Glomerular endothelial cell (primary cell): Measurements from ENCODE around the gene RBM19. TPM values are rescaled to one million over a fixed set of nuclear protein-coding genes. Genes with fewer than 3 reads are reported as not detected.

Source experiments
- DNase-seq: peaks from one replicate; pipeline ENCODE4 v3.0.0-alpha.2; 2011; ENCODE audit warnings: low read depth, low spot score; ENCODE audit errors: extremely low read depth
- total RNA-seq: library from RNA; depleted of rRNA; stranded (reverse); fragments of >200 nt; gene quantifications from 2 replicates; pipeline ENCODE4 v1.2.3, GENCODE V29; 2015

The RBM19 gene
- total RNA-seq, 1 donor from 2014 or later = 24.3 TPM

GRCh38 chr12:113889891-113890581 is 76.1 kb downstream of the RBM19 start:
- DNase-seq = no peak

DNA sequence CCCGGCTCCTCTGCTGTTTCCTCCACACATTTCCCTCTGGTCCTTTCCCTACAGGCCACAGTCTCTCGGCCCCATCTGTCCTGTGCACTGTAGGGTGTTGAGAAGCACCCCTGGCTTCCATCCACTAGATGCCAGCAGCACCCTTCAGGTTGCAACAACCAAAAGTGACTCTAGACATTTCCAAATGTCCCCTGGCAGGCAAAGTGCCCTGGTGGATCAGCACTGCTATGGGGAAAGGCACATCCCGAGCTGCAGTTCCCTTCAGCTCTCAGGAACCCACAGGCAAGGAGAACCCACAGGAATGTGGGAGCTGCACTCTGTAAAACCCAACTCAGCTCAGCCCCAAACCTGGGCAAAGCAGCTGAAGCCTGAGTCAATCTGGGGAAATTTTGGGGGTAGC is 77.0 kb downstream of the RBM19 start:
- DNase-seq = no peak

- no peak for DNase-seq
These were observed 77.7 kb downstream of the RBM19 start for GRCh38 chr12:113888435-113888834.

DNA sequence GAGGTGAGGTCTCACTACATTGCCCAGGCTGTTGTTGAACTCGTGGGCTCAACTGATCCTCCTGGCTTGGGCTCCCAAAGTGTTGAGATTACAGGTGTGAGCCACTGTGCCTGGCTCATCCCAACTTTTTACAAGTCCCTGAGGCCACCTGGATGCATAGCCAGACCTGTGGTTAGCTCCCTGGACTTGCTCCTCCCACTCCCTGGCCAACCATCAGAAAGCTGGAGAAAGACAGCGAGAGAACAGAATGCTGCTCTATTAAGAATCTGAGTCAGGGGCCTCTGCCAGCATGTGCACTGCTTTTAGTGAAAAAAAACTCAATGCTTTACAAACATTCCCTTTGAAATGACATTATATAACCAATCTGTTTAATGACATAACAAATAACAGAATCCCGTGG is 78.2 kb downstream of the RBM19 start:
- DNase-seq = no peak

GRCh38 chr12:113886721-113887120 is 79.4 kb downstream of the RBM19 start:
- no peak for DNase-seq

DNA sequence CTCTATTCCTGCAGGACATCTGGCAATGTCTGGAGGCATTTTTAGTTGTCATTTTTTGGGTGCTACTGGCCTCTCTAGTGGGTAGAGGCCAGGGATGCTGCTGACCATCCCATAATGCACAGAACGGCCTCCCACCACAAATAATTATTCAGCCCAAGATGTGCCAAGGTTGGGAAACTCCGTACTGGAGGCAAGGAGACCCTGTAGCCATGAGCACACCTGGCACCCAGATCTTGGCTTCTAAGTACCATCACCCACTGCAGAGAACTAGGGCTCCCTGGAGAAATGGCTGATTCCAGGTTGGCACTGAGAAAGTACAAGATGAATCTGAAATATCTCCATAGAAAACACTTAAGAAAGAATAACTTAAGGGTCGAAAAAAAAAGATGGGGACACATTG is 81.7 kb downstream of the RBM19 start:
- DNase-seq = no peak

DNA sequence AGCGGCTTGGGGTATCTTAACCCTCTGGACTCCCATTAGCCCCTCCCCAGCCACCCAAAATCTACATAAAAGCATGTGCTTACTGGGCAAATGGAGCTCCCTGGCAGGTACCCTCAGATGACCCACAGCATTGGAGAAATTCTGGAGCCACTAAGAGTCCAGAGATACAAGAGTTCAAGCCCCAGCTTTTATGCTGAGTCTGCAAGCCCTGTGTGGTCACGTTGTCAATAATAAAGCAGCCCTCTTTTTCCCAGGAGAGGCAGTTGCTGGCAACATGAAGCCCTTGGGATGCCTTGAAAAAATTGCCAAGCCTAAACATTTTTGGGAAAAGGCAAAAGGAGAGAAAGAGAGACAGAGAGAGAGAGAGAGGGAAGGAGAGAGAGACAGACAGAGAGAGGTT is 83.4 kb downstream of the RBM19 start:
- no peak for DNase-seq

- DNase-seq = no peak
These were observed 84.8 kb downstream of the RBM19 start for GRCh38 chr12:113880988-113881962.

- no peak for DNase-seq
These were observed 85.8 kb downstream of the RBM19 start for GRCh38 chr12:113880326-113880725.

DNA sequence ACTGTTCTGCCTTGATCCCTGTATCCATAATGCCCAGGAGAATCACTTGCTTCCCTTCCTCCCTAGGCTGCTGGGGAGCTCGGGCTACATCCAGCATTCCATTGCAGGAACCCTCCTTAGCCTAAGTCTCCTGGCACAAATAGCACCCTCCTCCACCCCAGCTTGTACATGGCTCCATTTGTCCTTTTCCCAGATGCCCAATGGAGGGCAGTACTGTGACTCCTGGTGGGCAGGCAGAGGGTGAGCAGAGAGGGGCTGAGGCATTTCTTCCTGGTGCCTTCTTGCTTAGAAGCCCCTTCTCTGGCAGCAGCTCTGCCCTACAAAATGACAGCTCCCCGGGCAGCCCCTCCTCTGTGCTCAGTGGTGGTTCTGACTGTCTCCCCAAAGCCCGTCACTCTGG is 86.5 kb downstream of the RBM19 start:
- no peak for DNase-seq

- no peak for DNase-seq
These were observed 88.5 kb downstream of the RBM19 start for GRCh38 chr12:113877607-113878006.

- no peak for DNase-seq
These were observed 90.0 kb downstream of the RBM19 start for GRCh38 chr12:113876160-113876559.

DNA sequence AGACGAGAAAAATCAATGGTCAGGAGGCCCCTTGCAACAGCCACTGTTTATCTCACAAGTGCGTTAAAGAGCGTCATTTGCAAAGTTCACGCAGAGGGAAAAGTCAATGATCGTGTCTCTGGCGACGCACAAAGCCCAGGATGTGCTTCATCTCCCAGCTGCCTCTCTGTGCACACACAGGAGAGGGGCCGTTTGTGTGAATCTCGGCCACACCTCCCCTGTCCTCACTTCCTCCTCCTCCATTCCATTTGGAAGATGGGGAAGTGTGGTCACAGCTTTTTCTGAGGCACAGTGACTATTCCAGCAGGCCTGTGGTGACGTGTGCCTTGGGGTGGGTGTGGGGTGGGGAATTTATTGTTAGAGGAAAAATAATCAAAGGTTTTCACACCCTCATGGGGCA is 90.4 kb downstream of the RBM19 start:
- no peak for DNase-seq

GRCh38 chr12:113874999-113875561 is 91.0 kb downstream of the RBM19 start:
- DNase-seq = no peak

GRCh38 chr12:113874326-113874725 is 91.8 kb downstream of the RBM19 start:
- DNase-seq = no peak

GRCh38 chr12:113873740-113874139 is 92.4 kb downstream of the RBM19 start:
- DNase-seq = no peak

DNA sequence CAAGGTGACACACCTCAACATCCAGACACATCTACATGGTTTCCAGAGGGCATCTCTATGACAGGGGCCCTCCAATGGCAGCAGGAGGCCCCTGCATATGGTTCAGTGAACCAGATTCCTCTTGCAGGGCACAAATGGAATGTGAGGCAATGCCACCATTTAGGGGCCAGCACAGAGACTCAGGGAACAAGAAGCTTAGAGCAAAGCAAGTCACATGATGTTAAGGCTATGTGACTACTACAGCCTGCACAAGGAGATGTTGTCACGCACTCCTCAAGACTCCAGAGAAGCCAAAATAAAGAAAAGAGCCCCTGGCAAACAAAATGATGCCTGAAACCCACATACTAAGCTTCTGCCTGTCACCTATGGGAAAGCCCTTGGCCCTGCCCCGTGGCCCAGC is 95.2 kb downstream of the RBM19 start:
- no peak for DNase-seq

DNA sequence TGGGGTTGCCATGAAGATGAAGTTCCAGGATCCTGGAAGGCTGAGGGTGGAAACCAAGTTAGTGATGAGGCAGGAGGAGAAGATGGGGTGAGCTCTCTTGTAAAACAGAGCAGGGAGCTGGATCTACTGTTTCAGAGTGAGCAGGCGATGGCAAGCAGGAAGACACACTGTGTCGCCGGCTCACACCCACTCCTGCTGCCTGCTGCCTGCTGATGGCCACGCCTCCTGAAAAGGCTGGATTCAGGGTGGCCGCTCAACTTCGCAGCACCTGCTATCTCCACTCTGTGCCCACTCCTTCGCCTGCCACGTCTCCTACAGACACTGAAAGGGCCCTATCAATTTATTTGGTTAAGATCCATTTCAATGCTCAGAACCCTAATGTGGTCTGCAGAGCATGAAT is 96.1 kb downstream of the RBM19 start:
- DNase-seq = no peak

- no peak for DNase-seq
These were observed 97.8 kb downstream of the RBM19 start for GRCh38 chr12:113868365-113868764.

DNA sequence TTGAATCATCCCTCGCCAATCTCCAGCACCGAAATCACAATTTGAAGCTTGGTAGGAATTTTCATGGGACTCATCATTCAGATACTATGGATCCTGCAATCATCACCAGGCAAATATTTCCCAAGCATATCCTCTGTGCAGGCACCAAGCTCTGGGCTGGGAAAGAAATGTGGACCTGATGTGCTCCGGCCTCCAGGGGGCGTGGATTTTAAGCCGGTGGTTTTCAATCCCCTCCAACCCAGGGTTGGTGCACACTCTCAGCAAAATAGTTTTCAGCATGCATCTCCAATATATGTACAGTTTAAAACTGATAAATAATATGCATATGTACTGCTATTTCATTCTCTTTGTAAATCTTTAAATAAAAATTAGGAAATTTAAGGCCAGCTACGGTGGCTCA is 98.9 kb downstream of the RBM19 start:
- DNase-seq = no peak

GRCh38 chr12:113866496-113866895 is 99.6 kb downstream of the RBM19 start:
- no peak for DNase-seq

DNA sequence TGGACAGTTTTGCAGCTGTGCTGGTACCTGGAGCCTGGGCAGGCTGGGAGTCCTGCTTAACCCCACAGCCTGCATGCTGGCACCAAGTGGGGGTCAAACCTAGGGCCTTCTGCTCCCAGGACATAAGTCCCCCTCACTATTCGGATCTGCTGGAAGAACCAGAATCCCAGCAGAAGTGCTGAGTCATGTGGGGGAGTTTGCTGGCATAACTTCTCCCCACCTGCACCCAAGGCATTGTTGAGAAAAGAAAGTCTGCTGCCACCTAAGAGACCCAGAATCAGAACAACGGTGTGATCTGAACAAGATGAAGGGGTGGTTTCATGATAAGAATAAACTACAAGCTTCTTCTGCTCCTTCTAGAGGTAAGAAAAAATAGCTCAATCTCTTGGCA is 102.7 kb downstream of the RBM19 start:
- no peak for DNase-seq
